PC-3 (cell line): ENCODE results near the gene IQCE.

Experiments
- EZH2 ChIP-seq: fragments of 300-600 bp; sonication (generic); IDR thresholded peaks from one replicate; pipeline ENCODE4 v1.6.1; 2017; ENCODE audit warnings: antibody characterized with exemption, mild to moderate bottlenecking, low read length; ENCODE audit not compliant: unreplicated experiment
- TF ChIP-seq, protein P1 (sequence below): fragments of 300-600 bp; sonication (generic); conservative IDR thresholded peaks from 2 replicates; pipeline ENCODE4 v1.5.1; 2017; ENCODE audit warnings: antibody characterized with exemption, low read depth, mild to moderate bottlenecking, low read length

- TF ChIP-seq, protein P1, sequence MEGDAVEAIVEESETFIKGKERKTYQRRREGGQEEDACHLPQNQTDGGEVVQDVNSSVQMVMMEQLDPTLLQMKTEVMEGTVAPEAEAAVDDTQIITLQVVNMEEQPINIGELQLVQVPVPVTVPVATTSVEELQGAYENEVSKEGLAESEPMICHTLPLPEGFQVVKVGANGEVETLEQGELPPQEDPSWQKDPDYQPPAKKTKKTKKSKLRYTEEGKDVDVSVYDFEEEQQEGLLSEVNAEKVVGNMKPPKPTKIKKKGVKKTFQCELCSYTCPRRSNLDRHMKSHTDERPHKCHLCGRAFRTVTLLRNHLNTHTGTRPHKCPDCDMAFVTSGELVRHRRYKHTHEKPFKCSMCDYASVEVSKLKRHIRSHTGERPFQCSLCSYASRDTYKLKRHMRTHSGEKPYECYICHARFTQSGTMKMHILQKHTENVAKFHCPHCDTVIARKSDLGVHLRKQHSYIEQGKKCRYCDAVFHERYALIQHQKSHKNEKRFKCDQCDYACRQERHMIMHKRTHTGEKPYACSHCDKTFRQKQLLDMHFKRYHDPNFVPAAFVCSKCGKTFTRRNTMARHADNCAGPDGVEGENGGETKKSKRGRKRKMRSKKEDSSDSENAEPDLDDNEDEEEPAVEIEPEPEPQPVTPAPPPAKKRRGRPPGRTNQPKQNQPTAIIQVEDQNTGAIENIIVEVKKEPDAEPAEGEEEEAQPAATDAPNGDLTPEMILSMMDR = no peak
- no peak for TF ChIP-seq EZH2
Measured at GRCh38 chr7:2554661-2555111, 4.1 kb upstream of the IQCE start.
